GM12865 (cell line): ENCODE measurements around the gene PLEKHM1.

ENCODE experiments used
- DNase-seq: peaks from one replicate; pipeline ENCODE4 v3.0.0; 2010; ENCODE audit warnings: low read depth
- H3K4me3 ChIP-seq: 2 replicates; pipeline ENCODE4 v1.5.1; 2011; ENCODE audit warnings: mild to moderate bottlenecking, low read depth, low read length, control low read depth
- CTCF ChIP-seq: IDR thresholded peaks from 2 replicates; pipeline ENCODE4 v1.5.1; 2011; ENCODE audit warnings: low read length, control low read depth, low read depth, inconsistent platforms; ENCODE audit not compliant: insufficient read depth; ENCODE audit errors: missing control alignments

PLEKHM1 gene

GRCh38 chr17:45423304-45423974 lies 67.1 kb downstream of the PLEKHM1 start:
- H3K4me3 ChIP-seq = no peak overlapping the region
- no peak for DNase-seq
- TF ChIP-seq CTCF = no peak

GRCh38 chr17:45414990-45415881 lies 75.3 kb downstream of the PLEKHM1 start:
- H3K4me3 ChIP-seq = no peak overlapping the region
- TF ChIP-seq CTCF = no peak
- DNase-seq = no peak

- DNase-seq = no peak
- H3K4me3 ChIP-seq = no peak overlapping the region
- TF ChIP-seq CTCF = no peak
These were observed 77.0 kb downstream of the PLEKHM1 start for GRCh38 chr17:45413498-45413923.

GRCh38 chr17:45411348-45412105 lies 79.0 kb downstream of the PLEKHM1 start:
- DNase-seq = no peak
- no peak for TF ChIP-seq CTCF
- no peak overlapping the region for H3K4me3 ChIP-seq

GRCh38 chr17:45410144-45411091 lies 80.1 kb downstream of the PLEKHM1 start:
- peak; percentile 81 for DNase-seq
- H3K4me3 ChIP-seq = peak overlapping the region; percentile 81
- TF ChIP-seq CTCF = no peak

GRCh38 chr17:45409659-45410076 lies 80.9 kb downstream of the PLEKHM1 start:
- DNase-seq = no peak
- TF ChIP-seq CTCF = no peak
- peak overlapping the region; percentile 81 for H3K4me3 ChIP-seq
